Adrenal gland (tissue), 5 donors: ENCODE results near the gene IMP4.

ENCODE experiments used
- CTCF ChIP-seq, 6 experiments: fragments of 450-650 bp in 4 of 6; fragments of 200-600 bp in 2 of 6; sonication (generic) in 1 of 6; IDR thresholded peaks; 1 replicate in 5 of 6; 2 replicates in 1 of 6; pipeline versions ENCODE4 v1.5.1 to v1.8.0; 2016 to 2021; ENCODE audit warnings: antibody characterized with exemption in 6 of 6, mild to moderate bottlenecking in 2 of 6, moderate library complexity in 1 of 6
- POLR2A ChIP-seq, 2 donors: fragments of 450-650 bp; IDR thresholded peaks; one replicate each; pipeline ENCODE4 v1.6.1; 2017; ENCODE audit warnings: antibody characterized with exemption in 2 of 2, mild to moderate bottlenecking in 2 of 2, moderate library complexity in 1 of 2
- donor health status: DM: no; HTN: no; CAD: no.

- no peak for TF ChIP-seq CTCF (IDR thresholded peaks at IDR 0.05)
- TF ChIP-seq POLR2A (IDR thresholded peaks at IDR 0.05) = peak in 1 of 2 donors; percentile 72
These were observed 48.6 kb downstream of the IMP4 start for GRCh38 chr2:130391058-130391871.
